Activated naive CD8-positive, alpha-beta T cell (primary cell): ENCODE results near the gene ERC1.

Experiments
- H3K27ac Mint-ChIP-seq: one replicate; pipeline ENCODE4 v1.8.0; 2021; ENCODE audit warnings: mixed read lengths
- H3K27me3 Mint-ChIP-seq: one replicate; pipeline ENCODE4 v1.8.0; 2021; ENCODE audit warnings: mixed read lengths
- H3K36me3 Mint-ChIP-seq: one replicate; pipeline ENCODE4 v1.8.0; 2021; ENCODE audit warnings: mixed read lengths
- H3K4me1 Mint-ChIP-seq: one replicate; pipeline ENCODE4 v1.8.0; 2021; ENCODE audit warnings: low read depth, mixed read lengths
- H3K4me3 Mint-ChIP-seq: one replicate; pipeline ENCODE4 v1.8.0; 2021; ENCODE audit warnings: mild to moderate bottlenecking, mixed read lengths
- H3K9me3 Mint-ChIP-seq: one replicate; pipeline ENCODE4 v1.8.0; 2021; ENCODE audit warnings: low read depth, mixed read lengths

Gene ERC1

DNA sequence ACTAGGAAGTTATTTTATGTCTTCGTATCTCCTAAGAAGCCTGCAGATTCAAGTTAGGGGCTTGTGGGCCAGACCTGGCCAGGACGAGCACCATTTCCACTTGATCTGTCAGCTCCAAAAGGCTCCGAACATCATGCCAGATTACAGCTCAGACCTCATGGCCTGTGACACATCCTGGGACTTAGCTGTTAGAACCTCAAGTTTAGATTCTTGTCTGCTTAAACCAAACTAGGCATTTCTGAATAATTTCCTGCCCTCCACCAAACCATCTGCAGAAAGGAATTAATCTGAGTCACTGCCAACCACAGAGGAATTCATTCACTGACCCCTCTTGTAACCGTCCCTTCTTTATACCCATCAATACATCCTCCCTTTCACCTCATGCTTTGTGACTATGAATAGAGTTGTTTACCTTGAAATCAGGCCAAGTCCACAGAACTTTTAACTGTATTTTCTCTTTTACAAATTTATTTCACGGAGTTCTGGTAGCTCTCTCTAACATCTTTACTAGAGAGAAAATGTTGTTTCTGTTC, 483.1 kb downstream of the ERC1 start:
- Mint-ChIP-seq H3K4me3 (no peak overlapping the region), H3K4me1 (no peaks in the 10 kb centered on the region), H3K36me3 (peaks cover 3% of the 10 kb centered on the region), H3K27ac (no peak overlapping the region), H3K9me3 (no peaks in the 10 kb centered on the region), H3K27me3 (no peaks in the 10 kb centered on the region)

DNA sequence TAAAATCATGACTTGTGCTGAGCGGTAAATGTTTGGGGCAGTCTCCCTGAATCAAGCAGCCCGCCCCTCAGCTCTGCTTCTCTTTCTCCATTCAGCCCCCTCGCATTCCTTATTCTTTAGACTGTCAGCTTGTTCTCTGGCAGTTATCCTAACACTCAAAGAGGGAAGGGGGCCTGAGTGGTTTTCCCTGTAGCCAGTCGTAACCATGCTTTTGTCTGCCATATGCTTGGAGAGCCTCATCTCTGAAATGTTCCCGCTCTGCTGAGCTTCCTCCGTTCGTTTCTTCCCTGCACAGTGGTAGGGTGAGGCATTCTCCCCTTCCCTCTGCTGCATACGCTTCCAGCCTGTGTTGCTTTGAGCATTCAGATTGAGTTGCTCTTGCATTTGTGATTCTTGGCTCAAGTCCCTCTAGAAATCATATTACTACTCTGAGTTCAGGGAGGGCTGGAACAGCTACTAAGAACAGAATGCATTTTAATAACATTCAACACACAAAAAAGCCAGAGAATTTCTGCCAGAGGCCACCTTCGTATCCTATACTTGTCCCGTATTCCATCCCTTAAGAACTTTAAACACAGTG, 483.6 kb downstream of the ERC1 start:
- H3K27me3 Mint-ChIP-seq, result no peaks in the 10 kb centered on the region
- H3K4me3 Mint-ChIP-seq, result no peak overlapping the region
- H3K9me3 Mint-ChIP-seq, result no peaks in the 10 kb centered on the region
- H3K4me1 Mint-ChIP-seq, result no peaks in the 10 kb centered on the region
- no peak overlapping the region for H3K27ac Mint-ChIP-seq
- H3K36me3 Mint-ChIP-seq, result peaks cover 3% of the 10 kb centered on the region

DNA sequence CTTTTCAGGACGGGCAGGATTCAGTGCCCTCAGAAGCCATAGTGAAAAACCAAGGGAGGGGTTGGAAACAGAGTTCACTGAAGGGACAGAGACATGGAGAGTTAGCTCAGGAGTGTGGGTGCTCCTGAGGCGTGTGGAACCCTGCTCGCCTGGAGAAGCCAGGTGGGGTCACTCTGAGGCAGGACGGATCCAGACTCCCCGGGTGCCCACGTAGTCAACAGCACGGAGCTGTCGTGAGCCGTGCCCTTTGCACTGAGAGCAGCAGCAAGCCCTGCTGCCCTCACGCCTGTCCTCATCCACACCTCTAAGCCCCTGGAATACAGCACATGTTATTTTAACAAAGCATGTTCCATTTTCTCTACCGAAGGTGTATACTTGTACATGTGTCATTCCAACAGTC, 488.6 kb downstream of the ERC1 start:
- Mint-ChIP-seq H3K9me3 (no peaks in the 10 kb centered on the region), H3K27ac (no peak overlapping the region), H3K27me3 (no peaks in the 10 kb centered on the region)

DNA sequence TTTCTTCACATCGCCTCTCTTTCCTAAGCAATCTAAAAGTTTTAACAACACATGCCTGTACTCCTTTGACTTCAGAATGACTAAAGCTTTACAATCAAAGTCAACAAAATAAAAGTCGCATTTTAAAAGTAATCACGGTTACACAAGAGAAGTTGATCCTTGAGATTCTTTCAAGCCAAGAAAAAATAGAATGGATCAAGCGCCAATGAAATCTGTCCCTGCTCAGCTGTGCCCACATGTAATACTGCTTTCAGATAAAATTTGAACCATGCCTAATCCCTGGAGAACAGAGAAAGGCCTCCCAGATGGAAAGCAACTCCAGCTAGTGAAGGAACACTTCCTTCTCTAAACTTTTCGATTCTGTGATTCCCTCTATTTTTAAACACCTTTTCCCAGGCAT, 490.3 kb downstream of the ERC1 start:
- Mint-ChIP-seq H3K4me3 (no peak overlapping the region), H3K27me3 (no peaks in the 10 kb centered on the region), H3K27ac (no peak overlapping the region), H3K36me3 (no peaks in the 10 kb centered on the region), H3K4me1 (no peaks in the 10 kb centered on the region), H3K9me3 (no peaks in the 10 kb centered on the region)

More for the DNA sequence above, 488.6 kb downstream of the ERC1 start:
- Mint-ChIP-seq H3K36me3 (no peaks in the 10 kb centered on the region), H3K4me3 (no peak overlapping the region), H3K4me1 (no peaks in the 10 kb centered on the region)

DNA sequence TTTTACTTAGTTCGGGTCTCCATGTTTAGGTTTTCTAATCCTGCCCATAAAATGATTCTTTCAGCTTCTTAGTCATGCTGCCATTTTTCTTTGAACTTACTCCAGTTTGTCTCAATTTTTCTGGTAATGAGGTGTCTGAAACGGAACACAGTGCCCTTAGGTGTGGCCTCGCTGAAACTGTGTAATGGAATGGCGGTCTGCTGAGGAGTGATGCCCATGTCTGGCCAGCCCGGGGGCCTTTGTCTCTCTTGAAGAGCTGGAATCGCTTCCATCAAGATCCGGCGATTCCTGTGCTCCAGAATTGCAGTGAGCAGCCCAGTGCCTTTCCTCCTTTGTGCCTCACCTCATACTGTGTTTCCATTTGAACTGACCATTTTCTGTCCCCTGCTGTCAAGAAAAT, 490.9 kb downstream of the ERC1 start:
- Mint-ChIP-seq H3K4me3 (no peak overlapping the region), H3K27ac (no peak overlapping the region), H3K36me3 (no peaks in the 10 kb centered on the region), H3K9me3 (no peaks in the 10 kb centered on the region), H3K4me1 (peaks cover 4% of the 10 kb centered on the region), H3K27me3 (no peaks in the 10 kb centered on the region)

DNA sequence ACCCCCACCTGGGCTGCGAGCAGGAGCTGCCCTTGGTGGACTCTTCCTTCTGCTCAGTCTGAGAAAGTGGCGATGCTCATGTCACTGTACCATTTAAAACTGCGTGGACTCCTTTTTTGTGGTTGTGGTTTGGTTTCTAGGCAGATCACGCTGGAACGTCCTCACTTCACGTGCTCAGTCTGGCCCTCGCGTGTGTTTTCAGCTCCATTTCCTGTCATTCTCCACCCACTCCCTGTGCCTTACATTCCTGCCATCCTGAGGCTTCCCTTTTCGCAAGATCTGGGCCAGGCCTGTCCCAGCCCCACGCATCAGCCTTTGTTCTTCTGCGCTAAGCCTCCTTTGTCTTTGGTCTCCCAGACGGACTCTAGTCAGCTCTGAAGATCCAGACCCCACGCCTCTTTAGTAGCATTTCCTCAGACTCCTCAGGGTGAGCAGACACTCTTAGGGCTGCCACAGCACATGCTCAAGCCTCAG, 497.9 kb downstream of the ERC1 start:
- peak overlapping the region; percentile 93 for H3K27ac Mint-ChIP-seq
- H3K36me3 Mint-ChIP-seq, result peaks cover 9% of the 10 kb centered on the region
- peak overlapping the region; percentile 69 for H3K4me3 Mint-ChIP-seq
- H3K4me1 Mint-ChIP-seq, result peaks cover 25% of the 10 kb centered on the region
- no peaks in the 10 kb centered on the region for H3K27me3 Mint-ChIP-seq
- no peaks in the 10 kb centered on the region for H3K9me3 Mint-ChIP-seq

DNA sequence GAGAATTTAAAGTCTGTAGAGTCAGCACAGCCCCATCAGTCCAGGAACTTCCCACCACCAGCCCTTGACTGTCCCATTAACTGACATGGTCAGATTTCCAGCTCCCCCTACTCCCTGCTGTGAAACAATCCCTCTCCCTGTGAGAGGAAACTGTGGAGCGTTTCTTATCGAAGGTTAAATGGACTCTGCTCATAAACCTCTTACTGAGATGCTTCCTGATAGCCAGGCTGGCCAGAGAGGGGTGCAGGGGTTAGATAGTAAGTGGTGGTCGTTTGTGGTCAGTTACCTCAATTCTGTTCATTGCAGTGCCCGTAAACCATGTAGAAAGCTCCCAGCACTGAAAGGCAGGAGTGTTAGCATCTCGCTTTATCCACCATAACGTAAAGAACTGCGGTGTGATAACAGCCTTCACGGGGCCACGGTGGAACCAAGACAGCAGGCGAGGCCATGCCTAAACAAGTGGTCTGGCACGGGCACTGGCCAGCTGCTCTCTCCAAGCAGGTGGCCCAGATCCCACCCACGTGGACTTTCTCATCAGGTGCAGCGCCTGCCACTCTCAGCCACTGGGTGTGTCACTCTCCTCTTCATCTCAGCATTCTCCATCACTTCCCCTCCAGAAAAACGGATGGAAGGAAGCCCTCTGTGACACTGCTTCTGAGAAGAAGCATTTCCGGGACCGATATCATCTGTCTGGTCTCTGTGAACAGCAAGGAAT, 501.1 kb downstream of the ERC1 start:
- Mint-ChIP-seq H3K4me3 (no peak overlapping the region), H3K27me3 (no peaks in the 10 kb centered on the region), H3K9me3 (no peaks in the 10 kb centered on the region), H3K36me3 (peaks cover 9% of the 10 kb centered on the region), H3K4me1 (peaks cover 20% of the 10 kb centered on the region), H3K27ac (peak overlapping the region; percentile 16)

DNA sequence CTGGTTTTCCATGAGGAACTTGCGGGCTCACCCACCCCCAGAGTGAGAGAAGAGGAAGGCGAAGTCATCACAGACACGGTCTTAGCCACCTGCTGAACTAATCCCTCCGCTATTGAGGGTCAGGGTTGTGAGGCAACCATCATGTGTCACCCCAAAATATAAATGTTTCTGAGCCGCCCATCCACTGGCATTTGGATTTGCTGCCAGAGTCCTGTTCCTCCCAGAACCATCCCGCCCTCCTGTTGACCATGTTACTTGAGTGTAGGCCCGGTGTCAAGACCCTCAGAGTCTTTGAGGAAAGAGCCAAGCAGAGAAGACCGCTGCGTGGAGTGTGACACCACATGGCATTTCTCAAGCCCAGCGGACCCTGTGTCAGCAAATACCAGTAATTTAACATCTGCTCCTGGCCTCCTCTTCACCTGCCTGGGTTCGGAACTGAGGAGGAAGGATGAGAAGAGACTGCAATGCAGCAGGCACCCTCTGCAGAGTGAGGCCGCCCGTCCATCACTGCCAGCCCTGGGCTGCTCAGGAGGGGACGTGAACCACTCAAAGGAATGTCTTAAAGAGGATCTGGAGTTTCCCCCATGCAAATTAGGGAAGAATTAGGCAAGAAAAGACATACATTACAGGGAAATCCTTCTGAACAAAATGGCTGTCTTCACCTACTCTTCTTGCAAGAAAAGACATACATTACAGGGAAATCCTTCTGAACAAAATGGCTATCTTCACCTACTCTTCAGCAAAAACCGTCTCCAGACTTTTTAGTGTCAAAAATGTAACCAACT, 502.9 kb downstream of the ERC1 start:
- H3K4me3 Mint-ChIP-seq, result no peak overlapping the region
- H3K27ac Mint-ChIP-seq, result peak overlapping the region; percentile 34
- no peaks in the 10 kb centered on the region for H3K9me3 Mint-ChIP-seq
- peaks cover 7% of the 10 kb centered on the region for H3K4me1 Mint-ChIP-seq
- peaks cover 9% of the 10 kb centered on the region for H3K36me3 Mint-ChIP-seq
- H3K27me3 Mint-ChIP-seq, result no peaks in the 10 kb centered on the region

DNA sequence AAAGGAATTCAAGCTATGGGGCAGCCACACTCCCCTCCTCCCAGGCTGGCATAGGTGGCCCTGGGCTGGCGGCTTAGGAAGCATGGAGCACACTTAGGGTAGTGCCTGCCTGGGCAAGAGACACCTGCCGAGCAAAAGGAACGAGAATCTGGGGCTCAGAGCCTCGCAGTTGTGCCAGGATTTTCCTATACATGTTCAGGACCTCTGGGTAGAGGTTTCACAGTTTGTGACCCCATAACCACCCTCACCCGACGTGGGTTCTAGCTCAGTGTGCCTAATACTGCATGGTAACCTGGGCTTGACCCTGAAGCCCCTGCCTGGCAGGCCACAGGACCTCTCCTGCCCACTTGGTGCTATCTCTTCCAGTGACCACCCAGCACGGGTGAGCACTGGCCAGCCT, 503.8 kb downstream of the ERC1 start:
- no peak overlapping the region for H3K27ac Mint-ChIP-seq
- no peak overlapping the region for H3K4me3 Mint-ChIP-seq
- H3K36me3 Mint-ChIP-seq, result peaks cover 9% of the 10 kb centered on the region

DNA sequence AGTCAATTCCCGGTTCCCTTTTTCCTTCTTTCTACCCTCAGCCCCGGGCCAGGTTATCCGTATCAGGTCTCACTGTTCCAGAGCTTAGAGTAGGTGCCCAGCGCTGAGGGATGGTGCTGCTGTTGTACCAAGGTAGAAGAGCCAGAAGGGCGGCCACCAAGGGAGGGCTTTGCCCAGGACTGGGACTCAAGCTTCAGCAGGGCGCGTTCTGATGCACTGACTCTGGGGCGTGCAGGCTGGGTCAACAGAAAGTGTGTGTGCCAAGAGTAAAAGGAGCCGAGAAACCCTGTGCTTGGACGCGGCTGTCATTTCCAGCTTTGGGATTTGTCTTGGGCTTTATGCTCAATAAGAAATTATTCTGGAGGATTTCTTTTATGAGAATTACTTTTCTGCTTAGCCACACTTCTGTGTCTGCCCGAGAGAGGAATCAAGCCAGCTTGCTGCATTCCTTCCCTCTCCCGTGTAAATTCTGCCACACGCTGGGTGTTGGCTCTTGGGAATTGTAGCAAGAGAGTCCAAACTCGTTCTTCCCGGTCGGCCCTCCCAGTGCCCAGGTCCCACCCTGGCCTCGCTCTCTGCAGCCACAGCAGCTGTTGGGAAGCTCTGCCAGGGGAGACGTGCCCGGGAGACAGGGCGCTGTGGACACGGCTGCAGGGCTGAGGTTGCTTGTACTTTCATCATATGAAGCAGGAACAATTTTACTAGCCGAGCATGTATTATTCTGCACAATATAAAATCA, 505.3 kb downstream of the ERC1 start:
- Mint-ChIP-seq H3K27me3 (no peaks in the 10 kb centered on the region), H3K36me3 (peaks cover 4% of the 10 kb centered on the region), H3K9me3 (no peaks in the 10 kb centered on the region), H3K27ac (no peak overlapping the region), H3K4me1 (no peaks in the 10 kb centered on the region), H3K4me3 (no peak overlapping the region)

More for the DNA sequence above, 503.8 kb downstream of the ERC1 start:
- Mint-ChIP-seq H3K9me3 (no peaks in the 10 kb centered on the region), H3K27me3 (no peaks in the 10 kb centered on the region), H3K4me1 (peaks cover under 1% of the 10 kb centered on the region)

DNA sequence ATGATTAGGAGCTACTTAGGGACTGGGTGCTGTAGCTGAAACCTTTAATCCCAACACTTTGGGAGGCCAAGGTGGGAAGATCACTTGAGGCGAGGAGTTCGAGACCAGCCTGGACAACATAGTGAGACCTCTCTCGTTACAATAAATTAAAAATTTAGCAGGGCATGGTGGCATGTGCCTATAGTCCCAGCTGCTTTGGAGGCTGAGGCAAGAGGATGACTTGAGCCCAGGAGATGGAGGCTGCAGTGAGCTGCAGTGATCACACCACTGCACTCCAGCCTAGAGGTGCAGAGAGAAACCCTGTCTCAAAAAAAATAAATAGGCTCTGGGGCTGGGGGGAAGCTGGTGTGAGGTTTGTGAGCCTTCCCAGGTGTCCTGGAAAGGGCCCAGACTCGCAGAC, 506.1 kb downstream of the ERC1 start:
- Mint-ChIP-seq H3K9me3 (no peaks in the 10 kb centered on the region), H3K36me3 (peaks cover 2% of the 10 kb centered on the region), H3K4me3 (no peak overlapping the region), H3K27me3 (no peaks in the 10 kb centered on the region), H3K4me1 (no peaks in the 10 kb centered on the region), H3K27ac (no peak overlapping the region)

DNA sequence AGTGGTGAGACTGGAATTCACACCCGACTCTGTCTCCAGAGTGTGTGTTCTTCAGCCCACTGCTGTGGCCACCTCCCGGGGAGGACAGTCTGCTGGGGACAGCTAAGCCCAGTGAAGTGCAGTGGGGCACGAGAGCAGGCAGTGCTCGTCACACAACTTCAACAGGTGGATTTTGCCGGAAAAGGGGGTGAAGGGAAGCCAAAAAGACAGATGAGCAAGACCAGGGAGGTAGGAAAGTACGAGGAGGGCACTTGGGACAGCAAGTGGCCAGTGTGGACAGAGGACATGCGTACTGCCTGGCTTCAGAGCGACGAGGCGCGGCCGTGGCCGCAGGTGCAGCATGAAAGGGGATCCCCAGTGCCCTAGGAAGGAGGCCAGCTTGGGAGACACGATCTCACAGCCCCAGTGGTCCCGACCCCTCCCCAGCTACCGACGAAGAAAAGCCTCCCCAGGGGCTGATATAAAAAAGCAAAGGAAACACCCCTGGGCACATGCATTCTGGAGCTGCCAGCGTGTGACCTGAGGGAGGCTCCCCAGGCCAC, 507.2 kb downstream of the ERC1 start:
- Mint-ChIP-seq H3K27ac (no peak overlapping the region), H3K4me3 (no peak overlapping the region), H3K27me3 (no peaks in the 10 kb centered on the region), H3K36me3 (peaks cover 2% of the 10 kb centered on the region), H3K9me3 (no peaks in the 10 kb centered on the region), H3K4me1 (no peaks in the 10 kb centered on the region)

DNA sequence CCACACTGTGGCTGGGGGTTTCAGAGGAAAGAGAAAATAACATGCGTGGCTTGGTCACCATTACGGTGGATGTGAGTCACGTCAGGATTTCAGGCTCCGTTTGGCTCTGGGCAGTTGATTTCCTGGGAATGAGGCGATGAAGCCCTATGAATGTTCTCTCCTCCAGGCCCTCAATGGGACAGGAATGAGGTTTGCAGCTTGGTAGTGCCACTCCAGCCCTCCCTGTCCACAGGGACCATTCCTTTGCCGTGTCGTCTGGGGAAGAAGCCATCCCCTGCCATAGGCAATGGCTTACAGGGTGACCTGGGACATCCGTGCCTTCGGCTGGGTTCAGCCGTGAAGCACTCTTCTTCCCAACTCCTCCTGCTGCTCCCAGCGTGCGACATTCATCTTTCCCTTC, 508.3 kb downstream of the ERC1 start:
- Mint-ChIP-seq H3K27ac (no peak overlapping the region), H3K4me3 (no peak overlapping the region), H3K27me3 (peaks cover 4% of the 10 kb centered on the region), H3K9me3 (no peaks in the 10 kb centered on the region), H3K36me3 (no peaks in the 10 kb centered on the region), H3K4me1 (peaks cover 4% of the 10 kb centered on the region)

DNA sequence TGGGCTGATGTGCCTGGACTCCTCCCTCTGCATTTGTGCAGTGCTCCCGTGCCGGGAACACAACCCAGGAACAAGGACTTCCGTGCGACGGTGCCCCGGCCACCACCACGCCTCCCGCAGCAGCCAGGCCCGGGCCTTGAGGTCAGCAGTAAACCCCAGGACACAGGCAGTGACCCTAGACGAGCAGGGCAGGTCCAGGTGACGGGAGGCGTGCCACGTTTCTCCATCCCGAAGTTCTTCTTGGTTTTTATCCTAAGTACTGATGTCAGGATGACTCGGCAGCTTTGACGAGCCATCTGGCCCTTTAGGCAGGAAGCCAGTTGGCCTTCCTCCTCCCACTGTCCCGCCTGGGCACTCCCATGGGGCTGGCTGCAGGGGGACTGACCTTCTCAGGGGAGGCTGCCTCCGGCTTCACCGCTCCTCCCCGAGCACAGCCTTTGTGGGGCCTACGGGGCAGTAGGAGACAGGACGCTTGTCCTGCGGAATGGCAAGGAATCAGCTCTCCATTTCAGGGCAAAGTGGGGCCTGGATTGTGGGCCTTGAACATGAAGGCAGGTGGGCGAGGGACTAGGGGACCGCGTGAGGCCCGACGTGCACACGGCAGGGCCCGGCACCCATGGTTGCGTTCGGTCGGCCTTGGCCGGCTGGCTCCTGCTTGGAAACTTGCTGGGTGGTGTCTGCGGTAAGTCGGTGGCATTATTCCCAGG, 509.2 kb downstream of the ERC1 start:
- Mint-ChIP-seq H3K27me3 (peaks cover 7% of the 10 kb centered on the region), H3K27ac (no peak overlapping the region), H3K4me1 (peaks cover 11% of the 10 kb centered on the region), H3K9me3 (no peaks in the 10 kb centered on the region), H3K4me3 (no peak overlapping the region), H3K36me3 (no peaks in the 10 kb centered on the region)
